ENCODE results near the gene CACNA2D4. TPM values are rescaled to one million over a fixed set of nuclear protein-coding genes. Genes with fewer than 3 reads are reported as not detected.

CACNA2D4 gene
- total RNA-seq, 1 experiment from 2014 or later, result 0.37 TPM

DNA sequence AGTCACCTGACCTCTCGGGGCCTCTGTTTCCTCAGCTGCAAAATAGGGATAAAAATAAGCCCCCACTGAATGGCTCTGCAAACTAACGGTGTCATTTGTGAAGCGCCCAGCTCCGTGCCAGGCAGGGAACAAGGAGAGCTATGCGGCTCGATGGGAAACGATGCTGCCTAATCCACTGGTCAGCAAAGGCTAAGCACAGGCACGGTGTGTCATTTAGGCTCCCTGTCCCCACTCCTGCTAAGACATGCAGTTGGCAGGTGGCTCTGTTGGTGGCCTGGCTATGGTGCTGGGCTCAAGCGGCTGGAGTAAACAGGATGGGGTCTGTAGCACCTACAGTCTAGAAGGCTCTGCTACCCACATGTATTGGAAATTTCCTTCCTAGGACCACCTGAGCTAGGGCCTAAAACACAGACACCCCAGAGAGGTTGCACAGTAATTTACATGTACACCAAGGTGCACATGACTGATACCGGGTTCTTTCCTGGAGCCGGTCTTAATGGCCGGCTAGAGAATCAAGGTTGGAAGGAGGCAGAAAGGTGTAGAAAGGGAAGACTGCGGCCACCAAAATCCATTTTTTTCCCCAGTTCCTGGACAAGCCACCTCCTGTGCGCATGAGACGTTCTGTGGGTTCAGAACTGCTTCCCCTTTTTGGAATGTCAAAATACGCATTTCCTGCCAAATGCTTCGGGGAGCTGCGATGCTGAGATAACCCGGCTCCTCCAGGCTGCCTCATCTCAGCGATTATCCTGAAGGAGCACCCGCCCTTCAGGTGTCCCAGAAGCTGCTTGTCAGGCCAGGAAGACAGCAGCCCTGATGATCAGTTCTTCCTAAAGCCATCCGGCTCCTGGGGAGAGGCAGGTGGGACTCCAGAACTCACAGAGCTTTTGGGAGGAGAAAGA is 1.0 kb downstream of the CACNA2D4 start:
- H3K9ac ChIP-seq (ENCODE audit: low read length), result peak overlapping the region; percentile 50; the same call in 1 of the 2 replicates

DNA sequence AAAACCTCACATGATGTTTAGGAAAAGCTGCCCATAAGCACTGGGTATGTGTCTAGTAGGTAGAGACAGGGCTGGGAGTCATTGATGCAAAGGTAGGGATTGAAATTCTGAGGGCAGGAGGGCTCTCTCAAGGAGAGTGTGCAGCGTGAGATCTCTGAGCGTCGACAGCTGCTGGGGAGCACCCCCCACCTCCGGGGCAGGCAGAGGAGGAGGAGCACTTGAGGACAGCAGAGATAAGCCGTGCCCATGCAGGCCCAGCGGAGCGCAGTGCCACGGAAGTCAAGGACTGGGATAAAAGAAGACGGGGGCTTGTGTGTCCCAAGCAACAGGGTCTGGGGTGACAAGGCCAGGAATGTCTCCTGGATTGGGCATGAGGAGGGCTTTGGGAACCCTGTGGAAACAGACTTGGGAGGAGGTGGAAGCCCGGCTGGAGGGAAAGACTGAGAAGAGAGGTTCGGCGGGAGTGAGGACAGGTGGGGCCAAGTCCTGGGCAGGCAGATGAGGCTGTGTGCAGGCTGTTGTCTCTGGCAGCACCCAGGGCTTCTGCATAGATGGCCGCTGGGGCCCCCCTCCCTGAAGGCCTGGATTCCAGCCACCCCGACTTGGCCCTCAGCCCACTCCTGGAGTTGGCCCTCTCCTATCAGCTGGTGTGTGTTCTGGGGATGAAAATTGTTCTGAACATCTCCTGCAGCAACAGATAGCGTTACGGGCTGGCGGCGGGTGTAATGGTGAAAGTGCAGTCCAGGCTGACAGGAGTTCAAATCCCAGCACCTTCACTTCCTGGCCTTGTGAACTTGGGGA is 1.9 kb downstream of the CACNA2D4 start:
- Histone ChIP-seq H3K79me2 (ENCODE audit: low read length) (no peaks in the 10 kb centered on the region), H2AFZ (ENCODE audit: low read length) (no peak overlapping the region), H3K4me1 (ENCODE audit: low read length) (peaks cover 33% of the 10 kb centered on the region), H3K27ac (ENCODE audit: low read length) (no peak overlapping the region), H3K9ac (ENCODE audit: low read length) (no peak overlapping the region), H4K20me1 (ENCODE audit: insufficient read depth, low read depth, low read length) (no peaks in the 10 kb centered on the region), H3K9me2 (replicated peaks; ENCODE audit: insufficient read depth, low read length) (no peaks in the 10 kb centered on the region), H3K9me3 (ENCODE audit: low read length) (no peaks in the 10 kb centered on the region), H3K27me3 (ENCODE audit: low read length) (no peaks in the 10 kb centered on the region), H3K4me3 (ENCODE audit: low read length) (no peak overlapping the region), H3K36me3 (ENCODE audit: insufficient read depth, low read length) (no peaks in the 10 kb centered on the region), H3K4me2 (ENCODE audit: low read depth, low read length, poor library complexity, severe bottlenecking) (no peak overlapping the region)
- no peak for DNase-seq

More for the DNA sequence above, 1.0 kb downstream of the CACNA2D4 start:
- no peak overlapping the region for H3K27ac ChIP-seq (ENCODE audit: low read length)
- H3K36me3 ChIP-seq (ENCODE audit: insufficient read depth, low read length), result no peaks in the 10 kb centered on the region
- H3K4me1 ChIP-seq (ENCODE audit: low read length), result peaks cover 33% of the 10 kb centered on the region
- H3K27me3 ChIP-seq (ENCODE audit: low read length), result no peaks in the 10 kb centered on the region
- no peaks in the 10 kb centered on the region for H4K20me1 ChIP-seq (ENCODE audit: insufficient read depth, low read depth, low read length)
- no peaks in the 10 kb centered on the region for H3K9me3 ChIP-seq (ENCODE audit: low read length)
- no peaks in the 10 kb centered on the region for H3K79me2 ChIP-seq (ENCODE audit: low read length)
- H3K4me3 ChIP-seq (ENCODE audit: low read length), result no peak overlapping the region
- no peak overlapping the region; the same call in 1 of the 2 replicates for H2AFZ ChIP-seq (ENCODE audit: low read length)
- DNase-seq, result peak; percentile 50
- H3K4me2 ChIP-seq (ENCODE audit: low read depth, low read length, poor library complexity, severe bottlenecking), result peak overlapping the region; percentile 27
- H3K9me2 ChIP-seq (replicated peaks; ENCODE audit: insufficient read depth, low read length), result no peaks in the 10 kb centered on the region

DNA sequence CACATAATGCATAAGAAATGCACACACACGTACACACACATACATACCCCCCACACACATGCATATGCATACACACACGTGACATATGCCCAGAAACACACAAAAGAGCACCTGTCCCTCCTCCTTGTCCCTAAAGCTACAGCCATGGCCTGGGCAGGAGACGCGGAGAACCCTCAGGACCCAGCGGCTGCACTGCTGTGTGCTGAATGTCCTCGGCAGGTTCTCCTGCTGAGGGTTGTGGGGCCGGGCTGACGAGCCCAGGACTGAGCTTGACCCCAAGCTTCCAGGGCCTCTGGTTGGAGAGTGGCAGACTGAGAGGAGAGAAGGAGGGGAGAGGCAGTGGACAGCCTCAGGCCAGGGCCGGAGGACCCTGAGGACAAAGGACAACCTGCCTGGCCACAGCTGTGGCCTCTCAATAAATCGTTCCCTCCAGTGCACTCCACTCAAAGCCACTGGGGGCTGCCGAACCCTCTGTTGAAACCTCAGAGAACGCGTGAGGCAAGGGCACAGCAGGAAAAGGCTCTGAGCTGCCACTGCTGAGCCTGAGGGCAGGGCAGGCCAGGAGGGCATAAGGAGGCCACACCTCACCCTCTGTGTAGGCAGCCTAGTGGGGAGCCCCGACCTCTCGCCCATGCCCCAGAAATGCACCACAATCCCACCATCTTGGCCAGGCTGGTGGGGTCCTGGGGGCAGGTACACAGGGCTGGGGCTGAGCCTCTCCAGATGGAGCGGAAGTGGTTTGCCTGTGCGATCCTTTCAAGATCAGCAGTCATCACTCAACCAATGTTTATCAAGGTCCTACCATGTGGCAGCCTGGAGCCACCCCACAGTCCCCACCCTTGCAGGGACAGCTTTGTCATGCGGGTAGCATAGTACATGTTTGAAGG is 3.1 kb downstream of the CACNA2D4 start:
- DNase-seq, result no peak
- Histone ChIP-seq H3K9me3 (ENCODE audit: low read length) (no peaks in the 10 kb centered on the region), H3K9me2 (replicated peaks; ENCODE audit: insufficient read depth, low read length) (no peaks in the 10 kb centered on the region), H3K9ac (ENCODE audit: low read length) (no peak overlapping the region), H3K4me3 (ENCODE audit: low read length) (no peak overlapping the region), H3K27me3 (ENCODE audit: low read length) (no peaks in the 10 kb centered on the region), H2AFZ (ENCODE audit: low read length) (peak overlapping the region; percentile 43; the same call in 1 of the 2 replicates), H3K4me1 (ENCODE audit: low read length) (peaks cover 33% of the 10 kb centered on the region), H3K27ac (ENCODE audit: low read length) (no peak overlapping the region), H3K4me2 (ENCODE audit: low read depth, low read length, poor library complexity, severe bottlenecking) (no peak overlapping the region), H3K36me3 (ENCODE audit: insufficient read depth, low read length) (no peaks in the 10 kb centered on the region), H3K79me2 (ENCODE audit: low read length) (no peaks in the 10 kb centered on the region), H4K20me1 (ENCODE audit: insufficient read depth, low read depth, low read length) (no peaks in the 10 kb centered on the region)

DNA sequence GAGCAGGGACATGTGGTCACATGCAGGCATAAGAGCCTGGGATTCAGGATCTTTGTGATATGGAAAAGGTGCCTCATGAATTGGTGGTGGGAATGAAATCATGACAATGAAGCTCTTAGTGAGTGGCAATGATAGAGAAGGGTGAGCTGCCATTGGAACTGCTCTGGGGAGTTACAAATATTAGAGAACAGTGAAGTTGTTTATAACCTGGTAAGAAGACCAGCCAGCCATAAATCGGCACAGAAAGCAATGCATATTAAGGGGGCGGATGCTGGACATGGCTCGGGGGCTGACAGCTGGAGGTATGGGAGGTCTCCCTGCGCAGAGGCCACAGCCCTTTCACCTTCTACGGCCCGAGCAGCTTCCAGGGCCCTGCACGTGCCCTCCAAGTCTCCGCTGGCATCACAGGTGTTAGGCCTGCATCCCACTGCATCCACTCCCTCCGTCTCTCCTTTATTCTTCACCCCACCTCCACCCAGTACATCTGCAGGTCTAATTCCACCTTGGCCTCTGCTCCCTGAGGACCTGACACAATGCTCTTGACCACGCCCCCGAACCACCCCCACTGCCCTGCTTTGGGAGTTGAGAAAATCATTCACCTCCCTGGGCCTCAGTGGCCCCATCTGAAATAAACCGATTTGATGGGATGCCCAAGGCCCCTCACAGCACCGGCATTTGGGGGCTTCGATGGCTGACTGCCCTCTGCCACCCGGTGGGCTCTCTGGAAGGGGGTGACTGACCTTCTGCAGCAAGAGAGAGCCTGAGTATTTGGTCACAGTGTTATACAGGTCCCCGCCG is 4.1 kb downstream of the CACNA2D4 start:
- Histone ChIP-seq H3K9ac (ENCODE audit: low read length) (no peak overlapping the region), H2AFZ (ENCODE audit: low read length) (no peak overlapping the region), H3K27ac (ENCODE audit: low read length) (no peak overlapping the region), H3K9me2 (replicated peaks; ENCODE audit: insufficient read depth, low read length) (no peaks in the 10 kb centered on the region), H3K9me3 (ENCODE audit: low read length) (no peaks in the 10 kb centered on the region), H4K20me1 (ENCODE audit: insufficient read depth, low read depth, low read length) (no peaks in the 10 kb centered on the region), H3K4me1 (ENCODE audit: low read length) (peaks cover 32% of the 10 kb centered on the region), H3K4me2 (ENCODE audit: low read depth, low read length, poor library complexity, severe bottlenecking) (no peak overlapping the region), H3K36me3 (ENCODE audit: insufficient read depth, low read length) (no peaks in the 10 kb centered on the region), H3K4me3 (ENCODE audit: low read length) (no peak overlapping the region), H3K27me3 (ENCODE audit: low read length) (no peaks in the 10 kb centered on the region), H3K79me2 (ENCODE audit: low read length) (no peaks in the 10 kb centered on the region)
- DNase-seq, result no peak

DNA sequence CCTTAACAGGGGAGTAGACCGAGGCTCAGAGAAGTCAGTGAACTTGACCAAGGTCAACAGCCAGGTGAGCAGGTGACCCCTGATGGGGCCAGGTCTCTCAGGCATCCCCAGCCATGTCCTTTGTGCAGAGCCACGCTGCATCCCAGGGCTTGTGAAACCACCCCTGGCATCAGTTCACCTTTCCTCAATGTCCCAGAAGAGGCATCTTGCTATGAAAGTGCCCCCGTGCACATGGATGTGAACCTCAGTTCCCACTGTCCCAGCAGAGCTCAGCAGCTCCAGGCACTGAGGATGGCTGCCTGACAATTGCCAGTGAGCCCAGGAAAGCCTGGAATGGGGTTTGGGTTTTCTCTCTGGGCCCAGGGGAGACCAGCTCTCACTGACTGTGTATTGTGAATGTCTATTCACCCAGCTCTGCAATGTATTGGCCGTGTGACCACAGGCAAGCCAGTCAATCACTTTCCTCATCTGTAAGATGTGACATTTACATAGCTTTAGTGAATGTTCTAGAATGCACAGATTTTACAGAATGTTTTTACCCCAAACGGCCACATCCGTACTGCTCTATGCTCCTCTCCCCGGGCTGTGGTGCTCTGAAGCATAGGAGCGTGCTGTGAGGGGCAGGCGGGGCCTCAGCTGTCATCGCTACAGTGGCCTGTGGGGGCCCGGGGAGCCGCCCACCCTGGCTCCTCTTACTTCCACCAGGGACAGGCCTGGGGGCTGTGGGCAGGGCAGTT is 4.9 kb downstream of the CACNA2D4 start:
- no peaks in the 10 kb centered on the region for H3K9me3 ChIP-seq (ENCODE audit: low read length)
- H3K4me2 ChIP-seq (ENCODE audit: low read depth, low read length, poor library complexity, severe bottlenecking), result no peak overlapping the region
- H3K4me1 ChIP-seq (ENCODE audit: low read length), result peaks cover 24% of the 10 kb centered on the region
- H3K27me3 ChIP-seq (ENCODE audit: low read length), result no peaks in the 10 kb centered on the region
- no peaks in the 10 kb centered on the region for H3K36me3 ChIP-seq (ENCODE audit: insufficient read depth, low read length)
- no peak overlapping the region for H3K27ac ChIP-seq (ENCODE audit: low read length)
- H2AFZ ChIP-seq (ENCODE audit: low read length), result no peak overlapping the region
- no peaks in the 10 kb centered on the region for H3K79me2 ChIP-seq (ENCODE audit: low read length)
- DNase-seq, result no peak
- no peaks in the 10 kb centered on the region for H3K9me2 ChIP-seq (replicated peaks; ENCODE audit: insufficient read depth, low read length)
- H4K20me1 ChIP-seq (ENCODE audit: insufficient read depth, low read depth, low read length), result no peaks in the 10 kb centered on the region
- no peak overlapping the region for H3K4me3 ChIP-seq (ENCODE audit: low read length)
- H3K9ac ChIP-seq (ENCODE audit: low read length), result no peak overlapping the region

DNA sequence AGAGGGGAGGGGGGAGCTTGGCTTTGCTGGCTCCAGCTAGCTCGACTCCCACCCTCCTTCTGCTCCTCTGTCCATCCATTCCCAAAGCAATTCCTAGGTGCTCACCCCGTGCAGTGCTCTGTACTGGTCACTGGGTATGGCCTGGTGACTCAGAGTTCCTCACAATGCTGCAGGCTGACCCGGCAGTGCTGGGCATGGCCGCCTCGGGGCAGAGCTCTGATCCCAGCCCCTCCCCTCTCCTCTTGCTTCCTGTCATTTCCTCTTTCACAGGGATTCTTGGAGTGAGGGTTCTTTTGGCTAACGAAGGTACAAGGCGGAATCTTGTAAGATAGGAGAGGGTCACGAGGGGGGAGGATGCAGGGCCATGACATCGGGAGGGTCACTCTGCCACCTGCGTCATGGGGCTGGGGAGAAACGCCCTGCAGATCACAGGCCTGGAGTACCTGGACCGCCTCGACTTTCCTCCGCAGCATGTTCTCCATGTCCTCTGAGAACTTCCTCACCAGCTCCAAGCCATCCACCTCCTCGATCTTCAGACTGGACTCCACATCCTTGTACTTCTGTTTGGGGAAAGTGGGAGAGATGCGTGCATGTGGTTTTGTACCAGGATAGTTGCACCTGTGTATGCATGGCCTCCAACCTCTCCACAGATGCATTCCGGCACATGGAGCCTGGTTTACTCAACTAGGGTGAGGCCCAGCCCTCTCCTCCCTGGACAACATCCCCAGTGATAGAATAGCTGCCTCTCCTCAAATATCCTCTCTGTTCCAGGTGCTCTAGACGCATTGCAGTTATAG is 5.7 kb downstream of the CACNA2D4 start:
- Histone ChIP-seq H3K4me2 (ENCODE audit: low read depth, low read length, poor library complexity, severe bottlenecking) (no peak overlapping the region), H3K9ac (ENCODE audit: low read length) (no peak overlapping the region), H3K27me3 (ENCODE audit: low read length) (no peaks in the 10 kb centered on the region), H3K9me2 (replicated peaks; ENCODE audit: insufficient read depth, low read length) (no peaks in the 10 kb centered on the region), H4K20me1 (ENCODE audit: insufficient read depth, low read depth, low read length) (no peaks in the 10 kb centered on the region), H3K36me3 (ENCODE audit: insufficient read depth, low read length) (no peaks in the 10 kb centered on the region), H3K27ac (ENCODE audit: low read length) (no peak overlapping the region), H2AFZ (ENCODE audit: low read length) (no peak overlapping the region), H3K4me1 (ENCODE audit: low read length) (peaks cover 16% of the 10 kb centered on the region), H3K79me2 (ENCODE audit: low read length) (no peaks in the 10 kb centered on the region), H3K4me3 (ENCODE audit: low read length) (no peak overlapping the region), H3K9me3 (ENCODE audit: low read length) (no peaks in the 10 kb centered on the region)
- no peak for DNase-seq
